ENCODE results near the gene SUN3.

GRCh38 chr7:48048113-48048512 lies 19.2 kb upstream of the SUN3 start:
- no peak for TF ChIP-seq CTCF (conservative IDR thresholded peaks at IDR 0.05; ENCODE audit: low read length)
- no peak for TF ChIP-seq EZH2phosphoT487 (IDR thresholded peaks at IDR 0.05; ENCODE audit: borderline replicate concordance, low read depth, low read length)

Measured in OCI-LY7 (cell line).